Measurements from ENCODE around the gene JMJD1C. TPM values are rescaled to one million over a fixed set of nuclear protein-coding genes. Genes with fewer than 3 reads are reported as not detected.

JMJD1C gene
- total RNA-seq, 4 donors from 2014 or later = 76.2 to 150 (median 101) TPM

DNA sequence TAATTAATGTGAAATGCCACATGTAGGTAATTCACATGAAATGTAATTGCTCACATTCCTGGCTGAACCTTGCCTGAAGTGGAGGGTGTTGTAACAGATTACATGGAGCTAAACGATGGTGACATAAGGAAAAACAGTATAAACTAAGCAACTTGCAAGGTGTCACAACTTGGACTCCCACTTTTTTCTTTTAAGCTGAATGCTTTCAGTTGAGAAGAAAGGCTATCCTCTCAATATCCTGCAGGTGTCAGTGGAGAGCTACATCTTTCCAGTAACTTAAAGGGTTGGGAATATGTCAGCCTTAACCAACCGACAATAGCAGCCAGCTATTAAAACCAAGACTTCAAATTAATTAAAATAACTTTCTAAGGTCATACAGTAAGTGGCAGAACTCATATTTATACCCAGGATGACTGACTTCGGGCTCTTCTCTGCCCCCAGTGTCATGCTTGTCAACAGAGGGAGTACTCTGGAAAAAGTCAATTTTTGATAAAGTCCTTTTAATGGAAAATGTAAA lies 299.0 kb downstream of the JMJD1C start:
- Histone ChIP-seq H3K4me1 (peaks cover 2 to 49% (median 3%) of the 10 kb centered on the region in 3 donors), H3K27ac (peak overlapping the region in 2 of 4 donors; percentile 6 to 29), H3K4me3 (no peak overlapping the region), H3K36me3 (peaks cover 0 to 21% of the 10 kb centered on the region in 2 donors), H3K9me3 (no peaks in the 10 kb centered on the region), H3K27me3 (no peaks in the 10 kb centered on the region)
- ATAC-seq = peak; percentile 50
- peak; percentile 24 for TF ChIP-seq POLR2AphosphoS5 (IDR thresholded peaks at IDR 0.05)
- no peak for TF ChIP-seq POLR2A (IDR thresholded peaks at IDR 0.05)
- TF ChIP-seq, protein P1, sequence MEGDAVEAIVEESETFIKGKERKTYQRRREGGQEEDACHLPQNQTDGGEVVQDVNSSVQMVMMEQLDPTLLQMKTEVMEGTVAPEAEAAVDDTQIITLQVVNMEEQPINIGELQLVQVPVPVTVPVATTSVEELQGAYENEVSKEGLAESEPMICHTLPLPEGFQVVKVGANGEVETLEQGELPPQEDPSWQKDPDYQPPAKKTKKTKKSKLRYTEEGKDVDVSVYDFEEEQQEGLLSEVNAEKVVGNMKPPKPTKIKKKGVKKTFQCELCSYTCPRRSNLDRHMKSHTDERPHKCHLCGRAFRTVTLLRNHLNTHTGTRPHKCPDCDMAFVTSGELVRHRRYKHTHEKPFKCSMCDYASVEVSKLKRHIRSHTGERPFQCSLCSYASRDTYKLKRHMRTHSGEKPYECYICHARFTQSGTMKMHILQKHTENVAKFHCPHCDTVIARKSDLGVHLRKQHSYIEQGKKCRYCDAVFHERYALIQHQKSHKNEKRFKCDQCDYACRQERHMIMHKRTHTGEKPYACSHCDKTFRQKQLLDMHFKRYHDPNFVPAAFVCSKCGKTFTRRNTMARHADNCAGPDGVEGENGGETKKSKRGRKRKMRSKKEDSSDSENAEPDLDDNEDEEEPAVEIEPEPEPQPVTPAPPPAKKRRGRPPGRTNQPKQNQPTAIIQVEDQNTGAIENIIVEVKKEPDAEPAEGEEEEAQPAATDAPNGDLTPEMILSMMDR (IDR thresholded peaks at IDR 0.05) = peak; percentile 76 to 94 (median 86)
- 6 to 10% methylated on average over 3 of the region's 3 CpGs for WGBS, 2 donors (ENCODE audit: low coverage in 1 of 2)

DNA sequence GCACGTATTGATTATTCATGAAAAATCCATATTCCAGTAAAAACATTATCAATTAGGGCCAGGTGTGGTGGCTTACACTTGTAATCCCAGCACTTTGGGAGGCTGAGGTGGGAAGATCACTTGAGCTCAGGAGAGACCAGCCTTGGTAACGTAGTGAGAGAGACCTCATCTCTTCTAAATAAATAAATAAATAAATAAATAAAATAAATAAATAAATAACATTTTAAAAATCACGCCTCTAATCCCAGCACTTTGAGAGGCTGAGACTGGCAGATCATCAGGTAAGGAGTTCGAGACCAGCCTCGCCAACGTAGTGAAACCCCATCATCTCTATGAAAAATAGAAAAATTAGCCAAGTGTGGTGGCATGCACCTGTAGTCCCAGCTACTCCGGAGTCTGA lies 300.5 kb downstream of the JMJD1C start:
- H3K27me3 ChIP-seq = no peaks in the 10 kb centered on the region
- no peak for TF ChIP-seq POLR2AphosphoS5 (IDR thresholded peaks at IDR 0.05)
- TF ChIP-seq EP300 (IDR thresholded peaks at IDR 0.05) = no peak
- TF ChIP-seq, protein P1 (IDR thresholded peaks at IDR 0.05) = no peak
- TF ChIP-seq POLR2A (IDR thresholded peaks at IDR 0.05) = no peak
- WGBS, 2 donors (ENCODE audit: low coverage in 1 of 2) = 97 to 100% methylated on average over 1 to 7 of the region's 7 CpGs
- no peak overlapping the region for H3K27ac ChIP-seq
- no peaks in the 10 kb centered on the region for H3K9me3 ChIP-seq
- peaks cover 2 to 34% (median 3%) of the 10 kb centered on the region in 3 donors for H3K4me1 ChIP-seq
- no peak overlapping the region for H3K4me3 ChIP-seq
- peaks cover 0 to 16% of the 10 kb centered on the region in 2 donors for H3K36me3 ChIP-seq
- no peak for ATAC-seq

DNA sequence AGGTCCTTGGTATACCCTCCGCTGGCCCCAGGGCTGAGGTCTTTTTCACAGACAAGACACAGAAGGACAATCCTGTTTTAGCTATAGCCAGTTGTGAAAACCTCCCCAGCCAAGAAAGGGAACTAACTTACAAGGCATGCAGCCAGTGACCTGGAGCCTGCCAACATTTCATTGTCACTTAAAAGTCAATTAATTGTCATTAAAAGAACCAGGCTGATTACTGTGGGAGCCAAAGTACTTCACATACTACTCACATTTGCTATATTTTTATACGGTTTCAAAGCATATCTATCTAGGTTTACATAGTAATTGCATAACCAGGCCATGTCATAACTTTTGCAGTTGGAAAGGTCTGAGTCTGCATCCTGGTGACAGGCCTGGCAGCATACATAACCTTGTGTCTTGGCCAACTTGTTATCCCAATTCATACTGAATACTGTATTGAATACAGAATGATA lies 301.6 kb downstream of the JMJD1C start:
- peak overlapping the region in 3 of 4 donors; percentile 40 to 62 (median 58) for H3K27ac ChIP-seq
- ATAC-seq = peak; percentile 78
- 7 to 25% methylated on average over 2 of the region's 2 CpGs for WGBS, 2 donors (ENCODE audit: low coverage in 1 of 2)
- no peak overlapping the region for H3K4me3 ChIP-seq
- H3K4me1 ChIP-seq = peaks cover 2 to 34% (median 3%) of the 10 kb centered on the region in 3 donors
- peaks cover 0 to 6% of the 10 kb centered on the region in 2 donors for H3K36me3 ChIP-seq
- TF ChIP-seq POLR2A (IDR thresholded peaks at IDR 0.05) (no peak), POLR2AphosphoS5 (IDR thresholded peaks at IDR 0.05) (peak; percentile 58)
- TF ChIP-seq, protein P1 (IDR thresholded peaks at IDR 0.05) = no peak
- H3K9me3 ChIP-seq = no peaks in the 10 kb centered on the region
- no peaks in the 10 kb centered on the region for H3K27me3 ChIP-seq

DNA sequence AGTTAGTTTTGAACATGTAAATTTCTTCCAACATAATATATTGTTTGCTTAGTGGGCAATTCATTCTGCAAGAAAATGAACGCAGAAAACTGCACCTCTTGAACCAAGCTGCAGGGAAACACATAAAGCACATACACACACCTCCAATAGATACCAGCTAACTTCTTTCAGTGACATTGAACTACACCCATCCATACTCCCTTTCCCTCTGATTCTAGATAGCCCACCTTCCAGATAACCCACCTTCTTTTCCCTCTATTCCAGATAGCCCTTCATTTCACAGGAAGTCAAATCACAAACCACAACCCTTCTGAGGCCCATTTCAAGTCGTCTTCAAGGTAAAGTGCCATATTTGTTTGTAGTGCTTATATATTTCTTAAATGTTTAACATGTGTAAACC lies 304.2 kb downstream of the JMJD1C start:
- Histone ChIP-seq H3K4me3 (no peak overlapping the region), H3K9me3 (no peaks in the 10 kb centered on the region), H3K27ac (no peak overlapping the region), H3K27me3 (no peaks in the 10 kb centered on the region), H3K36me3 (no peaks in the 10 kb centered on the region), H3K4me1 (peaks cover 0 to 27% (median 3%) of the 10 kb centered on the region in 3 donors)
- TF ChIP-seq POLR2A (IDR thresholded peaks at IDR 0.05) (no peak), EP300 (IDR thresholded peaks at IDR 0.05) (no peak), POLR2AphosphoS5 (IDR thresholded peaks at IDR 0.05) (no peak)
- TF ChIP-seq, protein P1 (IDR thresholded peaks at IDR 0.05) = no peak
- ATAC-seq = no peak
- WGBS, 2 donors (ENCODE audit: low coverage in 1 of 2) = 68 to 72% methylated on average over 2 of the region's 2 CpGs
